Suprapubic skin (tissue), 4 donors: ENCODE data around the gene CUL5. TPM values are rescaled to one million over a fixed set of nuclear protein-coding genes. Genes with fewer than 3 reads are reported as not detected.
A peak's percentile ranks its signal among the peaks of the same experiment; 100 is the strongest.

ENCODE experiments used
- DNase-seq, 2 donors: peaks; one replicate each; pipeline ENCODE4 v3.0.0-alpha.2; 2019; ENCODE audit warnings: low spot score in 2 of 2
- H3K27ac ChIP-seq: fragments of 200-600 bp; sonication (generic); one replicate; pipeline ENCODE4 v1.5.1; 2019
- H3K27me3 ChIP-seq: fragments of 200-600 bp; sonication (generic); one replicate; pipeline ENCODE4 v1.5.1; 2019
- H3K36me3 ChIP-seq: fragments of 200-600 bp; sonication (generic); one replicate; pipeline ENCODE4 v1.5.1; 2019
- H3K4me1 ChIP-seq: fragments of 200-600 bp; sonication (generic); one replicate; pipeline ENCODE4 v1.5.1; 2019
- H3K4me3 ChIP-seq: fragments of 200-600 bp; sonication (generic); one replicate; pipeline ENCODE4 v1.5.1; 2019; ENCODE audit warnings: mild to moderate bottlenecking
- H3K9me3 ChIP-seq: fragments of 200-600 bp; sonication (generic); one replicate; pipeline ENCODE4 v1.5.1; 2019
- EP300 ChIP-seq: sonication (generic); formaldehyde crosslinking; IDR thresholded peaks from one replicate; pipeline ENCODE4 v1.6.1; 2017; ENCODE audit warnings: antibody characterized with exemption
- POLR2A ChIP-seq, 2 donors: fragments of 450-650 bp; IDR thresholded peaks; one replicate each; pipeline ENCODE4 v1.6.1; 2017; ENCODE audit warnings: antibody characterized with exemption in 2 of 2, mild to moderate bottlenecking in 2 of 2, moderate library complexity in 2 of 2
- POLR2AphosphoS5 ChIP-seq, 3 donors: sonication (generic); formaldehyde crosslinking; IDR thresholded peaks; one replicate each; pipeline ENCODE4 v1.6.1; 2017; ENCODE audit warnings: antibody characterized with exemption in 3 of 3
- WGBS: methylation state at CpG from one replicate; pipeline ENCODE4 v1.1.5; 2018; 5-methylcytosine and 5-hydroxymethylcytosine counted together
- total RNA-seq, 4 donors: library from RNA; depleted of rRNA; stranded (reverse); fragments of >200 nt; gene quantifications; one replicate each; pipeline ENCODE4 v1.1.0, GENCODE V29; 2016
- TF ChIP-seq, protein P1 (sequence below), 2 donors: fragments of 200-600 bp in 1 of 2; fragments of 450-650 bp in 1 of 2; sonication (generic) in 1 of 2; IDR thresholded peaks; one replicate each; pipeline ENCODE4 v1.5.1; 2016 to 2019; ENCODE audit warnings: antibody characterized with exemption in 2 of 2, mild to moderate bottlenecking in 1 of 2, moderate library complexity in 1 of 2

CUL5 gene
- total RNA-seq, result 10 to 100 TPM; 24.8 to 59.1 (median 38.4) TPM

DNA sequence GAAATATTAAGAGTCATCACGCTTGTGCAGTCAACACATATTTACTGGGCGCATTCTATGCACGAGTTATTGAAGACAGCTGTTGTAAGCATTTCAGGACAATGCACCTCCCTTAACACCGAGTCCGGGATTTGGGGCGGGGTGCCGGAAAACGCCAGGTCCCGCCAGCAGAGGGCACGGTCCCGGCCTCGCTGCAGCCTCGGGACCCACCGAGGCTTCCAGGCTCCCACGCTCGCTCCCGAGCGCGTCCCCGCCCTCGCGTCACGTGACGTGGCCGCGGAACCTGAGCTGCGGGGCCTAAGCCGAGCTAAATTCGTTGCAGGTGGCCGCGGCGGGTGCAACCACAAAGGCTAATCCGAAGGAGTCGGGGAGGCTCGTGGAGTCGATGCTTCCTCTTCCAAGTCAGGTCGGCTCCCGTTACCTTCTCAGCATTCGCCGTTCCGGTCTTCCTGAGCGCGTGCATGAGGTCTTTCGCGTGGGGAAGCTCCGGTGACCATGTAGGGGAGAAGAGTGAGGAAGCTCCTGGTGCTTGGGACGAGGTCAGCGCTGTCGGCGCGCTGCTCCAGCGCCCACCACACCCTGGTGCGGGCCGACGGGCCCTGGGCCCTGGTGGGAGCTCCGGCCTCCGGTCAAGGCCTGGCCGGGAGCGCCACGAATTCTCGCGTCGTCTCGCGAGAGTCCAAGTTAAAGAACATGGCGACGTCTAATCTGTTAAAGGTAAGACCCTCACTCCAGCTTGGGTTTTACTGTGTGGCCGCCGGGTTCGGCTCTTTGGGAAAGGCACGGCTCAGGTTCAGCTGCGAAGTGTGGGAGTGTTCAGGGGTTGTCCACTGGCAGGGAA is at the start of gene CUL5:
Gene CUL5 (plus strand): TSS at position 243 of the 841 bp plus-strand sequence. CDS start 451 bp downstream, at position 694.
- no peaks in the 10 kb centered on the region for H3K36me3 ChIP-seq
- TF ChIP-seq, protein P1, sequence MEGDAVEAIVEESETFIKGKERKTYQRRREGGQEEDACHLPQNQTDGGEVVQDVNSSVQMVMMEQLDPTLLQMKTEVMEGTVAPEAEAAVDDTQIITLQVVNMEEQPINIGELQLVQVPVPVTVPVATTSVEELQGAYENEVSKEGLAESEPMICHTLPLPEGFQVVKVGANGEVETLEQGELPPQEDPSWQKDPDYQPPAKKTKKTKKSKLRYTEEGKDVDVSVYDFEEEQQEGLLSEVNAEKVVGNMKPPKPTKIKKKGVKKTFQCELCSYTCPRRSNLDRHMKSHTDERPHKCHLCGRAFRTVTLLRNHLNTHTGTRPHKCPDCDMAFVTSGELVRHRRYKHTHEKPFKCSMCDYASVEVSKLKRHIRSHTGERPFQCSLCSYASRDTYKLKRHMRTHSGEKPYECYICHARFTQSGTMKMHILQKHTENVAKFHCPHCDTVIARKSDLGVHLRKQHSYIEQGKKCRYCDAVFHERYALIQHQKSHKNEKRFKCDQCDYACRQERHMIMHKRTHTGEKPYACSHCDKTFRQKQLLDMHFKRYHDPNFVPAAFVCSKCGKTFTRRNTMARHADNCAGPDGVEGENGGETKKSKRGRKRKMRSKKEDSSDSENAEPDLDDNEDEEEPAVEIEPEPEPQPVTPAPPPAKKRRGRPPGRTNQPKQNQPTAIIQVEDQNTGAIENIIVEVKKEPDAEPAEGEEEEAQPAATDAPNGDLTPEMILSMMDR (IDR thresholded peaks at IDR 0.05), result peak; percentile 78 to 95
- peak in 1 of 2 donors; percentile 47 for TF ChIP-seq POLR2A (IDR thresholded peaks at IDR 0.05)
- TF ChIP-seq POLR2AphosphoS5 (IDR thresholded peaks at IDR 0.05), result peak in 2 of 3 donors; percentile 20 to 61
- no peak for TF ChIP-seq EP300
- no peaks in the 10 kb centered on the region for H3K27me3 ChIP-seq
- peaks cover 37% of the 10 kb centered on the region for H3K4me1 ChIP-seq
- WGBS, result under 1% methylated on average over 47 of the region's 72 CpGs
- H3K9me3 ChIP-seq, result no peaks in the 10 kb centered on the region
- H3K4me3 ChIP-seq, result peak within 1 kb of the TSS; percentile 80
- peak; percentile 93 to 94 for DNase-seq
- H3K27ac ChIP-seq, result peak within 1 kb of the TSS; percentile 94

- WGBS, result 83% methylated on average over 3 of the region's 3 CpGs
- DNase-seq, result no peak
- no peaks in the 10 kb centered on the region for H3K9me3 ChIP-seq
- H3K4me3 ChIP-seq, result no peak overlapping the region
- TF ChIP-seq POLR2A (IDR thresholded peaks at IDR 0.05), result no peak
- TF ChIP-seq EP300, result no peak
- TF ChIP-seq, protein P1 (IDR thresholded peaks at IDR 0.05), result no peak
- TF ChIP-seq POLR2AphosphoS5 (IDR thresholded peaks at IDR 0.05), result no peak
- no peaks in the 10 kb centered on the region for H3K27me3 ChIP-seq
- H3K27ac ChIP-seq, result no peak overlapping the region
- peaks cover 6% of the 10 kb centered on the region for H3K4me1 ChIP-seq
- no peaks in the 10 kb centered on the region for H3K36me3 ChIP-seq
Measured at GRCh38 chr11:107961480-107961879, 47.2 kb upstream of the CUL5 start.

DNA sequence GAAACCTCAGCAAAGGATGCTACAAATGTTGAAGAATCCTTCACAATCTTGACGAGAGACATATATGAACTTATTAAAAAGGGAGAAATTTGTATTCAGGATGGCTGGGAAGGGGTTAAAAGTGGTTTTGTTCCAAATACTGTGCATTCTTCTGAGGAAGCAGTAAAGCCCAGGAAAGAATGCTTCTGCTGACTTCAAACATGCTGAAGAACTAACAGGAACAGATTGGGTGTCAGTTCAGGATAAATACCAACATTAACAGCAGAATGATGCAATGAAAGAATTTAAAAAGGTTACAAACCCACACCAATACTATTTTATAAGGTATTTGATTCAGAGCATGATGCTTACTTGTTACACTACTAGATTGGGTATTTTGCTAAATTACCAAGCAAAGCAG is 46.5 kb upstream of the CUL5 start:
- 56% methylated on average over 1 of the region's 1 CpG for WGBS
- DNase-seq, result no peak
- TF ChIP-seq EP300 (no peak), POLR2AphosphoS5 (IDR thresholded peaks at IDR 0.05) (no peak), POLR2A (IDR thresholded peaks at IDR 0.05) (no peak)
- TF ChIP-seq, protein P1 (IDR thresholded peaks at IDR 0.05), result no peak
- no peak overlapping the region for H3K4me3 ChIP-seq
- H3K27ac ChIP-seq, result no peak overlapping the region
- H3K27me3 ChIP-seq, result no peaks in the 10 kb centered on the region
- no peaks in the 10 kb centered on the region for H3K9me3 ChIP-seq
- H3K36me3 ChIP-seq, result no peaks in the 10 kb centered on the region
- H3K4me1 ChIP-seq, result no peaks in the 10 kb centered on the region

- no peaks in the 10 kb centered on the region for H3K4me1 ChIP-seq
- no peaks in the 10 kb centered on the region for H3K36me3 ChIP-seq
- H3K27me3 ChIP-seq, result no peaks in the 10 kb centered on the region
- no peak for TF ChIP-seq POLR2A (IDR thresholded peaks at IDR 0.05)
- no peak overlapping the region for H3K4me3 ChIP-seq
- WGBS, result 73% methylated on average over 8 of the region's 8 CpGs
- DNase-seq, result no peak
- H3K9me3 ChIP-seq, result no peaks in the 10 kb centered on the region
- no peak overlapping the region for H3K27ac ChIP-seq
Measured at GRCh38 chr11:107963091-107963490, 45.6 kb upstream of the CUL5 start.

GRCh38 chr11:107969219-107969618 is 39.5 kb upstream of the CUL5 start:
- Histone ChIP-seq H3K27me3 (no peaks in the 10 kb centered on the region), H3K36me3 (no peaks in the 10 kb centered on the region), H3K9me3 (no peaks in the 10 kb centered on the region), H3K4me1 (no peaks in the 10 kb centered on the region), H3K4me3 (no peak overlapping the region), H3K27ac (no peak overlapping the region)
- no peak for TF ChIP-seq EP300
- TF ChIP-seq, protein P1 (IDR thresholded peaks at IDR 0.05), result no peak
- TF ChIP-seq POLR2A (IDR thresholded peaks at IDR 0.05), result no peak
- TF ChIP-seq POLR2AphosphoS5 (IDR thresholded peaks at IDR 0.05), result no peak
- no peak for DNase-seq
